ENCODE measurements around the gene OR2L8. TPM values are rescaled to one million over a fixed set of nuclear protein-coding genes. Genes with fewer than 3 reads are reported as not detected.

OR2L8 gene
- total and polyA plus RNA-seq, 2 of the 4 experiments (the other 2 are of a cell fraction), result not detected

DNA sequence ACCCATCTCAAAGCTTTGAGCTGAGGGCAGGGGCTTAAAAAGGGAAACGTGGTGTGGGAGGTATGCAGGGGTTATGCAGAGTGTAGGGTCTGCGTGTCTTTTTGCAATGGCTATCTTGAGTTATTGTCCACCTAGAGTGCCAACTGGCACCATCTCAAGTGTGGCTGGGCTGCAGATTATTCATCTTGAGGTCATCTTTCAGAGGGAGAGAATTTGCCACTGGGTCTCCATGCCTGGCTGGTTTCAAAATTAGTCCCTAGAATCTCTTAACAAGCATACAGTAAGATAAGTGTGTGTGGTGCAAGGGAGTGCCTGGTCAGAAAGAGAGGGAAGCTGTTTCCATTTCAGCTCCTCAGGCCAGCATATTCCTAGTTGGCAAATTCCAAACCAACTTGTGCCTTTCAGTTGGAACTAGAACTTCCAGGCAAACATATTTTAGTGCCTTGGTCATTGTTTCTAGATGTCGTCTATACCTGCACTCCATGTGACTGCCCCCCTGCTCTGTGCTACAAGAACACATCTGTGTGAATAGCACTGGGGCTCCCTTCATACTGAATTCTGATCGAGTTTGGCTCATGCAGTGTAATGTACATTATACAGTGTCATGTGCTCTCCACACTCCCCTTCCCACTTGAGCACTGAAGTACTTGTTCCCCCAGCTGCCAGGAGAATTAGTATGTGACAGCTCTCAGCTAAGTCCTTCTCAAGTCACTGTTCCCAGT lies 33.6 kb upstream of the OR2L8 start:
- CTCF ChIA-PET, result no interaction called here
- H2BK15ac ChIP-seq (ENCODE audit: low read depth, low read length), result no peak overlapping the region
- H2AFZ ChIP-seq (replicated peaks; ENCODE audit: low read length, poor library complexity), result no peak overlapping the region
- H3K9me1 ChIP-seq (ENCODE audit: insufficient read depth, low read length), result no peaks in the 10 kb centered on the region
- H4K5ac ChIP-seq (ENCODE audit: low read depth, low read length), result no peak overlapping the region
- POLR2A ChIA-PET (ENCODE audit: unreplicated experiment), result no interaction called here
- no peak overlapping the region for H3K18ac ChIP-seq (ENCODE audit: low read depth, low read length)
- no peaks in the 10 kb centered on the region for H3K27me3 ChIP-seq (ENCODE audit: control insufficient read depth, insufficient read depth, low read length)
- no TSS peak for BruUV-seq (replicated peaks)
- H3K4ac ChIP-seq (ENCODE audit: low read depth, low read length), result no peak overlapping the region
- no peaks in the 10 kb centered on the region for H3K79me1 ChIP-seq (ENCODE audit: low read depth in 1 of 2, low read length in 2 of 2)
- in situ Hi-C loops (cut with MboI; ENCODE audit: low sequenced_read_pairs) (no loop called here), dilution Hi-C loops (cut with HindIII; ENCODE audit: low sequenced_read_pairs, unreplicated experiment) (no loop called here), intact Hi-C loops (cut with micrococcal nuclease) (loop anchor here (5.0 kb wide), 1 partner anchor 72 kb away; no protein-coding TSS in a partner anchor)
- no peak overlapping the region for H3K4me3 ChIP-seq (ENCODE audit: insufficient read depth, low read depth, low read length)
- H2BK120ac ChIP-seq (ENCODE audit: low read depth, low read length), result no peak overlapping the region
- H2BK20ac ChIP-seq (ENCODE audit: low read depth, low read length), result no peak overlapping the region
- DNase-seq (no peak), ATAC-seq (ENCODE audit: low read depth) (no peak)
- TF ChIP-seq BHLHE40 (IDR thresholded peaks at IDR 0.05; ENCODE audit: low read depth, low read length) (no peak), RFX5 (IDR thresholded peaks at IDR 0.05; ENCODE audit: low read depth, low read length) (no peak)
- no peak overlapping the region for H3K56ac ChIP-seq (ENCODE audit: extremely low read depth, insufficient read depth, low read length)
- no peaks in the 10 kb centered on the region for H3K36me3 ChIP-seq (ENCODE audit: control insufficient read depth, insufficient read depth, low read length)
- peaks cover 8% of the 10 kb centered on the region for H3K9me3 ChIP-seq (ENCODE audit: control insufficient read depth, insufficient read depth, low read length)
- no peaks in the 10 kb centered on the region for H3K4me1 ChIP-seq (ENCODE audit: control insufficient read depth, insufficient read depth, low read length)
- no peak overlapping the region for H3K9ac ChIP-seq (ENCODE audit: low read depth, low read length)
- H3K14ac ChIP-seq (replicated peaks; ENCODE audit: low read depth, low read length), result no peak overlapping the region
- H4K8ac ChIP-seq (ENCODE audit: low read depth in 2 of 2, low read length in 2 of 2), result no peak overlapping the region
- no peak overlapping the region for H3K23ac ChIP-seq (ENCODE audit: low read depth, low read length)
- H3K27ac ChIP-seq (ENCODE audit: insufficient read depth, low read length), result no peak overlapping the region
- H4K91ac ChIP-seq (ENCODE audit: insufficient read depth, low read depth, low read length), result no peak overlapping the region
- H2AK9ac ChIP-seq (replicated peaks; ENCODE audit: low read depth, low read length, poor library complexity), result no peak overlapping the region
- H2AK5ac ChIP-seq (ENCODE audit: low read depth, low read length), result no peak overlapping the region
- H4K20me1 ChIP-seq (ENCODE audit: insufficient read depth, low read length), result no peaks in the 10 kb centered on the region
- H2BK5ac ChIP-seq (ENCODE audit: low read depth, low read length, poor library complexity, severe bottlenecking), result no peak overlapping the region
- WGBS, 2 experiments (ENCODE audit: extremely low coverage in 2 of 2, insufficient read length in 1 of 2), result 100% methylated on average over 1 of the region's 4 CpGs; no CpG with 5 or more reads in 1 of the 2 experiments
- no peak overlapping the region for H3K4me2 ChIP-seq (ENCODE audit: low read depth, low read length)

Measured in IMR-90 (cell line).